GM12878 (cell line): ENCODE measurements around the gene DIP2C. TPM values are rescaled to one million over a fixed set of nuclear protein-coding genes. Genes with fewer than 3 reads are reported as not detected.

Experiments used
- ATAC-seq: fragments of 200-7000 bp; cut with Tn5 transposase; 3 replicates; pipeline ENCODE4 v1.9.1; 2020; ENCODE audit warnings: mild to moderate bottlenecking, moderate library complexity
- BruUV-seq: library from RNA; stranded (reverse); fragments of 400-500 nt; replicated peaks from 2 replicates; lab custom pipeline; 2021; lab: Mats Ljungman, UMichigan
- CTCF ChIA-PET: fragments of 300-600 bp; sonication (Branson Sonifier 250); formaldehyde crosslinking; extraction: SDS; loops from one replicate; lab custom pipeline; 2021; ENCODE audit warnings: inconsistent platforms; lab: Yijun Ruan, JAX
- POLR2A ChIA-PET: fragments of 350-600 bp; formaldehyde crosslinking; extraction: SDS; loops from one replicate; lab custom pipeline; 2021; ENCODE audit warnings: inconsistent platforms; lab: Charles Lee
- RAD21 ChIA-PET: fragments of 300-600 bp; sonication (Branson Sonifier 250); formaldehyde crosslinking; loops from one replicate; lab custom pipeline; 2023; ENCODE audit warnings: antibody characterized with exemption; ENCODE audit not compliant: unreplicated experiment; lab: Charles Lee
- SMC1A ChIA-PET: fragments of 300-600 bp; sonication (Branson Sonifier 250); formaldehyde crosslinking; loops from one replicate; lab custom pipeline; 2023; ENCODE audit not compliant: unreplicated experiment, uncharacterized antibody; lab: Charles Lee
- DNase-seq: peaks from one replicate; pipeline ENCODE4 v3.0.0-alpha.2; 2011; ENCODE audit warnings: low read depth, low spot score
- FAIRE-seq: peaks from 3 replicates; lab custom pipeline; 2011; peaks lifted over from hg19 to GRCh38; lab: Jason Lieb, UNC
- H2AFZ ChIP-seq: 2 replicates; pipeline ENCODE4 v1.6.0; 2011; ENCODE audit warnings: low read depth, low read length, control low read depth; ENCODE audit not compliant: control insufficient read depth
- H3K27ac ChIP-seq: 2 replicates; pipeline ENCODE4 v1.5.1; 2011; ENCODE audit warnings: control low read depth; ENCODE audit not compliant: control insufficient read depth, insufficient read depth
- H3K27me3 ChIP-seq, 2 experiments: replicated peaks in 1 of 2; 2 replicates each; pipeline versions ENCODE4 v1.6.0 to v1.6.1; 2011; ENCODE audit warnings: low read length in 1 of 2; ENCODE audit not compliant: control insufficient read depth in 2 of 2, insufficient read depth in 2 of 2
- H3K36me3 ChIP-seq, 2 experiments: 2 replicates each; pipeline ENCODE4 v1.5.1; 2011; ENCODE audit warnings: low read length in 1 of 2; ENCODE audit not compliant: control insufficient read depth in 2 of 2, insufficient read depth in 2 of 2
- H3K4me1 ChIP-seq: 2 replicates; pipeline ENCODE4 v1.6.1; 2011; ENCODE audit warnings: mild to moderate bottlenecking, low read length, moderate library complexity, mixed read lengths; ENCODE audit not compliant: control insufficient read depth, insufficient read depth
- H3K4me2 ChIP-seq: 2 replicates; pipeline ENCODE4 v1.6.0; 2011; ENCODE audit warnings: control low read depth; ENCODE audit not compliant: control insufficient read depth, insufficient read depth
- H3K4me3 ChIP-seq: fragments of 200-600 bp; sonication (generic); 2 replicates; pipeline ENCODE4 v1.5.1; 2016
- H3K79me2 ChIP-seq: 2 replicates; pipeline ENCODE4 v1.6.0; 2011; ENCODE audit warnings: low read length; ENCODE audit not compliant: control insufficient read depth, insufficient read depth
- H3K9ac ChIP-seq: 2 replicates; pipeline ENCODE4 v1.8.0; 2011; ENCODE audit warnings: low read length, control low read depth, mixed read lengths; ENCODE audit not compliant: control insufficient read depth, insufficient read depth
- H3K9me3 ChIP-seq: replicated peaks from 3 replicates; pipeline ENCODE4 v1.5.1; 2011; ENCODE audit warnings: mild to moderate bottlenecking, low read length; ENCODE audit not compliant: control insufficient read depth, insufficient read depth
- H4K20me1 ChIP-seq: 2 replicates; pipeline ENCODE4 v1.6.0; 2011; ENCODE audit not compliant: control insufficient read depth, insufficient read depth
- BACH1 ChIP-seq: fragments of 450-650 bp; IDR thresholded peaks from 2 replicates; pipeline ENCODE4 v1.6.1; 2017; ENCODE audit warnings: mild to moderate bottlenecking, borderline replicate concordance
- BRCA1 ChIP-seq: IDR thresholded peaks from 2 replicates; pipeline ENCODE4 v1.6.1; 2011; ENCODE audit warnings: low read depth, low read length, improper control_type of control experiment
- DPF2 ChIP-seq: fragments of 450-650 bp; IDR thresholded peaks from 2 replicates; pipeline ENCODE4 v1.6.1; 2017; ENCODE audit warnings: mild to moderate bottlenecking
- FOXM1 ChIP-seq: IDR thresholded peaks from 2 replicates; pipeline ENCODE4 v1.6.1; 2012; ENCODE audit warnings: low read depth, mild to moderate bottlenecking, inconsistent platforms, low read length, moderate library complexity
- HDGF ChIP-seq: fragments of 450-650 bp; IDR thresholded peaks from 2 replicates; pipeline ENCODE4 v1.6.1; 2016; ENCODE audit warnings: antibody characterized with exemption
- IRF4 ChIP-seq: IDR thresholded peaks from 2 replicates; pipeline ENCODE4 v1.6.1; 2011; ENCODE audit warnings: low read depth, low read length
- MEF2B ChIP-seq: fragments of 450-650 bp; IDR thresholded peaks from 2 replicates; pipeline ENCODE4 v1.6.1; 2018; ENCODE audit warnings: mild to moderate bottlenecking, moderate library complexity; ENCODE audit not compliant: partially characterized antibody, poor library complexity, severe bottlenecking
- NBN ChIP-seq: fragments of 450-650 bp; IDR thresholded peaks from 2 replicates; pipeline ENCODE4 v1.6.1; 2016
- RELA ChIP-seq: fragments of 450-650 bp; IDR thresholded peaks from 2 replicates; pipeline ENCODE4 v1.8.0; 2014; ENCODE audit warnings: borderline replicate concordance; ENCODE audit not compliant: partially characterized antibody
- SUZ12 ChIP-seq: fragments of 200-600 bp; sonication (generic); IDR thresholded peaks from one replicate; pipeline ENCODE4 v1.6.1; 2018; ENCODE audit warnings: antibody characterized with exemption, mild to moderate bottlenecking; ENCODE audit not compliant: unreplicated experiment
- ZNF24 ChIP-seq: fragments of 450-650 bp; IDR thresholded peaks from 2 replicates; pipeline ENCODE4 v1.6.1; 2017; ENCODE audit warnings: antibody characterized with exemption, mild to moderate bottlenecking
- ZNF384 ChIP-seq: IDR thresholded peaks from 2 replicates; pipeline ENCODE4 v1.6.1; 2012; ENCODE audit warnings: low read depth, mild to moderate bottlenecking, low read length, improper control_type of control experiment, borderline replicate concordance
- WGBS: methylation state at CpG from one replicate; pipeline ENCODE4 v1.1.6; 2016; ENCODE audit warnings: low lambda C conversion rate; ENCODE audit not compliant: insufficient replicate concordance, insufficient coverage; ENCODE audit errors: missing lambda C conversion rate; 5-methylcytosine and 5-hydroxymethylcytosine counted together
- in situ Hi-C: fragments of 300-500 bp; cut with MboI; formaldehyde crosslinking; loops from 9 replicates; pipeline ENCODE4 v1.14.3; 2018; ENCODE audit warnings: mixed read lengths
- intact Hi-C: fragments of 100-400 bp; cut with micrococcal nuclease; formaldehyde crosslinking; loops from one replicate; pipeline ENCODE4 v1.14.2; 2022; ENCODE audit not compliant: unreplicated experiment
- polyA plus RNA-seq, 11 experiments: library from polyadenylated mRNA; depleted of rRNA in 4 of 11; unstranded in 6 of 11; stranded (reverse) in 5 of 11; fragments of >200 nt; fragmentation: Nextera tagmentation in 4 of 11; fragmentation: Illumina TruSeq in 1 of 11; extraction: Ambion mirVana in 4 of 11; extraction: Trizol in 1 of 11; gene quantifications; 1 replicate in 1 of 11; 2 replicates in 10 of 11; pipeline versions ENCODE4 v1.2.1 to v1.2.3, GENCODE V29; 2011 to 2016; ENCODE audit warnings: inconsistent platforms in 2 of 11, missing spikeins in 2 of 11, low read depth in 1 of 11
- total RNA-seq, 4 experiments: library from RNA; depleted of rRNA in 3 of 4; stranded (reverse); fragments of >200 nt in 3 of 4; fragmentation: Illumina TruSeq in 1 of 4; extraction: Trizol in 1 of 4; gene quantifications; 2 replicates each; pipeline versions ENCODE4 v1.2.1 to v1.2.3, GENCODE V29; 2013 to 2021
- TF ChIP-seq, protein P1 (sequence below): fragments of 450-650 bp; formaldehyde crosslinking; IDR thresholded peaks from 2 replicates; pipeline ENCODE4 v1.4.0; 2020; ENCODE audit warnings: mild to moderate bottlenecking, moderate library complexity

DIP2C gene
- total and polyA plus RNA-seq, 10 of the 15 experiments (the other 5 are each of a cell fraction or from before 2014, with no cell fraction given): 0.01 to 0.10 (median 0.06) TPM

DNA sequence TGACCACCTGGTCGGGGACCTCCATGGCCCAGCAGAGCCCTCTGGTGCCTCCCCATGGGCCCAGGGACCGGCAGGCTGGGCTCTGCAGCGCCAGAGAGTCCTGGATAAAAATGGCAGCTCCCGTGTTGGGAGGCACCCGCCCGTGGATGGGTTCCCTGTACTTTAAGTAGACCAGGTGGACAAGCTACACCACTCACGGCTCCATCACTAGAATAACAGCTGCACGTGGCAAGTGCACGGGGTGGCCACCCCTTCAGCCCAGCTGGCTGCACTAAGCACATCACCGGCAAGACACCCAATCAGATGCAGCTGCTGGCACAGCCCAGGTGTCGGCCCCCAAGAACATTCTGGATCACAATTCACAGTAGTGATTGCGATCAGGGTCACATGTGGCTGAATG, 69.8 kb downstream of the DIP2C start:
- H3K27ac ChIP-seq: no peak overlapping the region
- H3K9ac ChIP-seq: no peak overlapping the region
- H3K79me2 ChIP-seq: no peaks in the 10 kb centered on the region
- H3K27me3 ChIP-seq: peaks cover 0 to 2% of the 10 kb centered on the region in 2 experiments; a peak in 3 of 4 replicates
- no peaks in the 10 kb centered on the region for H3K9me3 ChIP-seq
- ATAC-seq (no peak), FAIRE-seq (no peak), DNase-seq (no peak)
- H3K4me3 ChIP-seq: no peak overlapping the region
- no peaks in the 10 kb centered on the region for H4K20me1 ChIP-seq
- H3K4me1 ChIP-seq: peaks cover 6% of the 10 kb centered on the region; the same call in 1 of the 2 replicates
- no peaks in the 10 kb centered on the region for H3K36me3 ChIP-seq
- in situ Hi-C loops (no loop called here), intact Hi-C loops (no loop called here)
- TF ChIP-seq MEF2B: no peak
- no peak for TF ChIP-seq IRF4
- TF ChIP-seq SUZ12: no peak
- TF ChIP-seq FOXM1: no peak
- no peak for TF ChIP-seq BRCA1
- no peak for TF ChIP-seq BACH1
- TF ChIP-seq NBN: no peak
- TF ChIP-seq, protein P1, sequence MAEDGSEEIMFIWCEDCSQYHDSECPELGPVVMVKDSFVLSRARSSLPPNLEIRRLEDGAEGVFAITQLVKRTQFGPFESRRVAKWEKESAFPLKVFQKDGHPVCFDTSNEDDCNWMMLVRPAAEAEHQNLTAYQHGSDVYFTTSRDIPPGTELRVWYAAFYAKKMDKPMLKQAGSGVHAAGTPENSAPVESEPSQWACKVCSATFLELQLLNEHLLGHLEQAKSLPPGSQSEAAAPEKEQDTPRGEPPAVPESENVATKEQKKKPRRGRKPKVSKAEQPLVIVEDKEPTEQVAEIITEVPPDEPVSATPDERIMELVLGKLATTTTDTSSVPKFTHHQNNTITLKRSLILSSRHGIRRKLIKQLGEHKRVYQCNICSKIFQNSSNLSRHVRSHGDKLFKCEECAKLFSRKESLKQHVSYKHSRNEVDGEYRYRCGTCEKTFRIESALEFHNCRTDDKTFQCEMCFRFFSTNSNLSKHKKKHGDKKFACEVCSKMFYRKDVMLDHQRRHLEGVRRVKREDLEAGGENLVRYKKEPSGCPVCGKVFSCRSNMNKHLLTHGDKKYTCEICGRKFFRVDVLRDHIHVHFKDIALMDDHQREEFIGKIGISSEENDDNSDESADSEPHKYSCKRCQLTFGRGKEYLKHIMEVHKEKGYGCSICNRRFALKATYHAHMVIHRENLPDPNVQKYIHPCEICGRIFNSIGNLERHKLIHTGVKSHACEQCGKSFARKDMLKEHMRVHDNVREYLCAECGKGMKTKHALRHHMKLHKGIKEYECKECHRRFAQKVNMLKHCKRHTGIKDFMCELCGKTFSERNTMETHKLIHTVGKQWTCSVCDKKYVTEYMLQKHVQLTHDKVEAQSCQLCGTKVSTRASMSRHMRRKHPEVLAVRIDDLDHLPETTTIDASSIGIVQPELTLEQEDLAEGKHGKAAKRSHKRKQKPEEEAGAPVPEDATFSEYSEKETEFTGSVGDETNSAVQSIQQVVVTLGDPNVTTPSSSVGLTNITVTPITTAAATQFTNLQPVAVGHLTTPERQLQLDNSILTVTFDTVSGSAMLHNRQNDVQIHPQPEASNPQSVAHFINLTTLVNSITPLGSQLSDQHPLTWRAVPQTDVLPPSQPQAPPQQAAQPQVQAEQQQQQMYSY (CRISPR knock-in tag): no peak
- TF ChIP-seq RELA: no peak
- no peak for TF ChIP-seq ZNF384
- no peak for TF ChIP-seq ZNF24
- no peak for TF ChIP-seq HDGF
- TF ChIP-seq DPF2: no peak
- H2AFZ ChIP-seq: no peak overlapping the region
- SMC1A ChIA-PET: no interaction called here
- RAD21 ChIA-PET: no interaction called here
- WGBS: 27% methylated on average over 12 of the region's 12 CpGs
- BruUV-seq: no TSS peak
- POLR2A ChIA-PET: no interaction called here
- H3K4me2 ChIP-seq: no peak overlapping the region; the same call in 1 of the 2 replicates
- CTCF ChIA-PET: no interaction called here
